Fibroblast of the aortic adventitia (primary cell): ENCODE results near the gene MED12L. TPM values are rescaled to one million over a fixed set of nuclear protein-coding genes. Genes with fewer than 3 reads are reported as not detected.

ENCODE experiments used
- DNase-seq: peaks from one replicate; pipeline ENCODE4 v3.0.0-alpha.2; 2010; ENCODE audit warnings: low read depth
- H3K4me3 ChIP-seq: 2 replicates; pipeline ENCODE4 v1.5.1; 2011; ENCODE audit warnings: low read depth, mild to moderate bottlenecking, control low read depth, low read length, moderate library complexity
- total RNA-seq: library from RNA; depleted of rRNA; stranded (reverse); fragments of >200 nt; gene quantifications from 2 replicates; pipeline ENCODE4 v1.2.3, GENCODE V29; 2012; ENCODE audit warnings: low replicate concordance
- TF ChIP-seq, protein P1 (sequence below): IDR thresholded peaks from 2 replicates; pipeline ENCODE4 v1.5.1; 2011; ENCODE audit warnings: mild to moderate bottlenecking, low read length, control low read depth, inconsistent platforms; ENCODE audit not compliant: insufficient read depth

The MED12L gene
- total RNA-seq, 1 donor = 0.72 TPM

DNA sequence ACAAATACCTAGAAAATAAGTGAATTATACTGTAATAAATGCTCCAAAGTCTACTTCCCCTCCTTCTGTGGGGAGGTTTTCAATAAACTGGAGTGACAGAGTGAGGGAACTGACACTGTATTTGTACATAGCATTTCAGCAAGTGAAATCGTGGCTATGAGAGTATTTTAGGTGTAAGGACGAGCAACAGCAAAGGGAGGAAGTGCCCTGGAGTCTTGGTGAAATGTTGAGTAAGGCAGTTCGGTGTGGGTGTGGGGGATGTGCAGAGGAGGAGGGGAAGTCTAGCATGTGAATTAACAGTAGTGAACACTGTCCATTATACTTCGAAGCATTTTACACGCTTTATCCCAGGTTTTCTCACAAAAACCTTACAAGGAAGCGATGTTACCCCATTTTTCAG lies 262.0 kb downstream of the MED12L start:
- TF ChIP-seq, protein P1, sequence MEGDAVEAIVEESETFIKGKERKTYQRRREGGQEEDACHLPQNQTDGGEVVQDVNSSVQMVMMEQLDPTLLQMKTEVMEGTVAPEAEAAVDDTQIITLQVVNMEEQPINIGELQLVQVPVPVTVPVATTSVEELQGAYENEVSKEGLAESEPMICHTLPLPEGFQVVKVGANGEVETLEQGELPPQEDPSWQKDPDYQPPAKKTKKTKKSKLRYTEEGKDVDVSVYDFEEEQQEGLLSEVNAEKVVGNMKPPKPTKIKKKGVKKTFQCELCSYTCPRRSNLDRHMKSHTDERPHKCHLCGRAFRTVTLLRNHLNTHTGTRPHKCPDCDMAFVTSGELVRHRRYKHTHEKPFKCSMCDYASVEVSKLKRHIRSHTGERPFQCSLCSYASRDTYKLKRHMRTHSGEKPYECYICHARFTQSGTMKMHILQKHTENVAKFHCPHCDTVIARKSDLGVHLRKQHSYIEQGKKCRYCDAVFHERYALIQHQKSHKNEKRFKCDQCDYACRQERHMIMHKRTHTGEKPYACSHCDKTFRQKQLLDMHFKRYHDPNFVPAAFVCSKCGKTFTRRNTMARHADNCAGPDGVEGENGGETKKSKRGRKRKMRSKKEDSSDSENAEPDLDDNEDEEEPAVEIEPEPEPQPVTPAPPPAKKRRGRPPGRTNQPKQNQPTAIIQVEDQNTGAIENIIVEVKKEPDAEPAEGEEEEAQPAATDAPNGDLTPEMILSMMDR = no peak
- no peak for DNase-seq
- H3K4me3 ChIP-seq = no peak overlapping the region

DNA sequence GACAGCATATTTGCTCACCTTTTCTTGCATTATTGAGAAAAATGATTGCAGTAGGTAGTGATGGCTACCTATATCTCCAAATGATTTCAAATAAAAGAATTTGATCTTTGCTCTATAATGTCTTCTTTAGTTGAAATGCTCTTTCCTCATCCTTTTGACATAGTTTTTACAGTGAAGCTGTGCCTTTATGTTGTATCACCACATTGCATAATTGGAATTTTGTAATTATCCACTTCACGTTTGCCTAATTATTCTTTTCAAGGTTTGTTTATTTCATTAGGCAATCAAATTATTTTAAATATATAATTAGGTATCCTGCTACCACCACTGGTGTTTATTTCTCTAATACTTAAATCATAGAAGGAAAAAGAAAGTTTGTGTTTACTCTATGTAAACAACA lies 265.2 kb downstream of the MED12L start:
- H3K4me3 ChIP-seq = no peak overlapping the region
- no peak for DNase-seq
- TF ChIP-seq, protein P1 = no peak

DNA sequence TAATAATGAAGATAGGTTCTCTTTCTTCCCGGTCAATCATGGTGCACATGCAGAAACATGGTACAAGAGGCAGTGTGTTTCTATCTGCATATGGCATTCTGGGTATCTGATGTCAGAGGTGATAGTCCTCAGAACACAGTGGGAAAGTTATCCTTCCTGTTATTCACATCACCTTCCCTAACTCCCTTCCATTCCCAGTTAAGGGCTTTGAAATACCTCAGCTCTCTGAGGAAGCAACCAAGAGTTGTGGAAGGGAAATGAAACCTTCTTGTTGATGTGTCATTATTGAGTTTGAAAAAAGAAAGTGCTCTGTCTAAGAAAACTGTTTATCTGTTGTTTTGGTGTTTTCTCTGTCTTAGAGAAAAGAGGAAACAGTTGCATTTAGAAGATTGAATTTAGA lies 265.8 kb downstream of the MED12L start:
- TF ChIP-seq, protein P1 = no peak
- DNase-seq = no peak
- no peak overlapping the region for H3K4me3 ChIP-seq

DNA sequence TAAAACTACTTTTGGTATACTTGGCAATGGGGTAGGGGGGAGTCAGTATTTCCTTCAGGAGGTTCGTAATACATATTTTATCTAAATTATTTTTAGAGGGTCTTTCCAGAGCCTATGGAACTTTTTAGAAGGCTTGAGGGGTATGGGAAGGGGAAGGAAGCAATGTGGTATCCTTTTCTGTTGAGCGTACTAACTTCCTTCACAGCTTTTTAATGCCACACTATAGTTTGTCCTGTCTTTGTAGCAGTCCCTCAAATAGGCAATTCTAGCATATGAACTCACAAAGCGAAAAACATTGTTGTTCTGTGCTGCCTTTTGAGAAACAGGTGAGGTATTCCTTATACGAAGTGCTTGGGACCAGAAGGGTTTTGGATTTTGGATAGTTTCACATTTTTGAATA lies 266.2 kb downstream of the MED12L start:
- H3K4me3 ChIP-seq = no peak overlapping the region
- TF ChIP-seq, protein P1 = no peak
- no peak for DNase-seq

DNA sequence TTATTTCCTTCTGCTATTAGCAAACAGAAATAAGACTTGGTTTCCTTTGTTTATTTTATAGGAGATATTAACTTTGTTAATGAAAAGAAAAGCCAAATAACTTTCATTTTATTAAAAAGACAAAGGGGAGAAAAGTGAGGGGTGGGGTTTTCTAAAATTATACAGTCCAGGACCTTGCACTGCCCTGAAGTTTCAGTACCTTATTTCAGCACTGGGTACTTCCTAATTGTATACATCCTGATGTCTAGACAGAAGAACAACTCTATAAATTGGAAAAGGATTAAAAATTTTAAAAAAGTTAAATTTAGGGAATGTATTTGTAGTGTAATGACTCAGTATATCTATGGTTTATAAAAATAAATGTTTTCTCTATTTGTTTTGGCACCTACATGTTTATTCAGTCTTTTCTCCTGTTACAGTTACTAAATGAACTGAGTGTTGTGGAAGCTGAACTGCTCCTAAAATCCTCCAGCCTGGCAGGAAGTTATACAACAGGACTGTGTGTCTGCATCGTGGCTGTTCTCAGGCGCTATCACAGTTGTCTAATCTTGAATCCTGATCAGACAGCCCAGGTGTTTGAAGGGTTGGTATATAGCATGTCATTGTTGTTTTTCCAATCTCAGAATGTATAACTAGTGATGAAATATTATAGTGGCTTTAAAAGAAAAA lies 271.5 kb downstream of the MED12L start:
- no peak overlapping the region for H3K4me3 ChIP-seq
- peak; percentile 43 for DNase-seq
- TF ChIP-seq, protein P1 = no peak

DNA sequence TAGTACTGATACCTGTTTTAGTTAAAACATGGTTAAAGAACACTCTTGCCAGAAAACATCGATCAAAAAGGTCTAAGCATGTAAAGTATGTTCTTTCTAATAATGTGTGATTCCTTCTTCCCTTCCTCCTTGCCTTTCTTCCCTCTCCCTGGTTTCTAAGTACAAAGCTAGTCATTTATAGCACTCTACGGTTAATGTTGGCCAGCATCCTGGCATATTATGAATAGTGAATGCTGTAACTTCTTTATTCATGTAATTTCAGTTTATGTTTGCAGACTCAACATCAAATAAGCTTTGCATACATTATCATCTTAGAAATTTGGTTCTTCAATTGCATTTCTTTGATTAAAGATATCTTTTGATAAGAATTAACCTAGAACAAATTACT lies 272.0 kb downstream of the MED12L start:
- TF ChIP-seq, protein P1 = no peak
- DNase-seq = peak; percentile 21

DNA sequence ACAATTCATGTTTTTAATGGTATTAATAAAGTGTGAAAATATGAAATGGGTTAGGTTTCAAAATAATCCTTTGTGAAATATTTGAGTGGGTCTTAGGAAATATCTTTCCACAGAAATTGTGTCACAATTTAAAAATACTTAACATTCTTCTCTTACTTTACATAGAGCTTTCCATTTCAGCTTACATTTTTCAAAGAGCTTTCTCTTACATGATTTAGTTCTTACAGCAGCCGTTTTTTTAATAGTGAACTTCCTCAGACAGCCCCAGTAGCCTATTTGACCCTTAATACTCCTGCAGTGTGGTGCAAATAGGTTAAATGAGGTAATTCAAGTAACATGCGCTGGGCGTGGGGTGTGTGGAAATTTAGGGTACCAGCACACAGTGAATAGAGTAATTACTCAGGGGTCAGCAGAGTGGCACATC lies 277.3 kb downstream of the MED12L start:
- DNase-seq = no peak

More for the DNA sequence above, 272.0 kb downstream of the MED12L start:
- H3K4me3 ChIP-seq = no peak overlapping the region

More for the DNA sequence above, 277.3 kb downstream of the MED12L start:
- TF ChIP-seq, protein P1 = no peak
- H3K4me3 ChIP-seq = no peak overlapping the region
